ENCODE results near the gene PPP2R5C.

PPP2R5C gene

DNA sequence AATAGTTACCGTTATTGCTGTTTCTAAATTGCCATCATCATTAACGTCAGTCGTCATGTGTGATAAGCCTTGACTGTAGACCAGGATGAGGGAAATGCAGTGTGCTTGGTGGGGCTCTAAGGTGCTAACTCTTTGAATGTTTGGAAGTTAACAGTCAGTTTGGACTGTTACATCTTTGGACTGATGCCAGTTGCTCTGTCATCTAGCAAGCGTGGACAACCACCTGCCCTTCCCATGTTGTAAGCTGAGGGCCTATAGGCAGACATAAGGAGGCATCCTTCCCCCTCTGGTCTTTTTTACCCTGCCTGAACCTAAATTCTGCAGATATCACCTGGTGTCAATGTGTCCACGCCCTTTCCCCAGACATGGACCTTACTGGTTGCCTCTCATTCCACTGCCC is 94.4 kb downstream of the PPP2R5C start:
- Histone ChIP-seq H3K9ac (ENCODE audit: insufficient read length) (no peak overlapping the region), H3K36me3 (ENCODE audit: insufficient read depth, low read length) (peaks cover 36% of the 10 kb centered on the region), H3K9me3 (ENCODE audit: low read depth, low read length) (no peaks in the 10 kb centered on the region), H3K4me3 (no peak overlapping the region), H3K27ac (no peak overlapping the region)
- TF ChIP-seq POLR2AphosphoS5 (IDR thresholded peaks at IDR 0.05; ENCODE audit: borderline replicate concordance, low read depth, low read length) (no peak), EZH2 (IDR thresholded peaks at IDR 0.05) (no peak), FOXP2 (optimal IDR thresholded peaks at IDR 0.05; ENCODE audit: control extremely low read depth, extremely low read length, insufficient read depth) (no peak)
- no peak for DNase-seq (ENCODE audit: low read depth, low spot score)

DNA sequence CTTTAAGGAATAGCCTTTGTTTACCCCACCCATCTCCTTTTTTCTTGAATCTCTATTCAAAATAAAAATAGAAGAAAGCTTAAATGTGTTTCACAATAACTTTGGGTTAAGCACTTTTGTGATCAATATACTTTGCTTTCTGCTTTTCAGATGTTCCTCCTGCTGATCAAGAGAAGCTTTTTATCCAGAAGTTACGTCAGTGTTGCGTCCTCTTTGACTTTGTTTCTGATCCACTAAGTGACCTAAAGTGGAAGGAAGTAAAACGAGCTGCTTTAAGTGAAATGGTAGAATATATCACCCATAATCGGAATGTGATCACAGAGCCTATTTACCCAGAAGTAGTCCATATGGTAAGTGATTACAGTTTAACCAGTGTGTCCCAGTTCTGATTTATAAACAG is 95.0 kb downstream of the PPP2R5C start:
- H3K36me3 ChIP-seq (ENCODE audit: insufficient read depth, low read length) = peaks cover 36% of the 10 kb centered on the region
- no peaks in the 10 kb centered on the region for H3K9me3 ChIP-seq (ENCODE audit: low read depth, low read length)
- no peak for DNase-seq (ENCODE audit: low read depth, low spot score)
- no peak overlapping the region for H3K4me3 ChIP-seq
- no peak overlapping the region for H3K27ac ChIP-seq
- no peak overlapping the region for H3K9ac ChIP-seq (ENCODE audit: insufficient read length)
- no peak for TF ChIP-seq FOXP2 (optimal IDR thresholded peaks at IDR 0.05; ENCODE audit: control extremely low read depth, extremely low read length, insufficient read depth)
- no peak for TF ChIP-seq POLR2AphosphoS5 (IDR thresholded peaks at IDR 0.05; ENCODE audit: borderline replicate concordance, low read depth, low read length)
- no peak for TF ChIP-seq EZH2 (IDR thresholded peaks at IDR 0.05)

GRCh38 chr14:101857226-101857625 is 95.7 kb downstream of the PPP2R5C start:
- no peak for DNase-seq (ENCODE audit: low read depth, low spot score)
- TF ChIP-seq POLR2AphosphoS5 (IDR thresholded peaks at IDR 0.05; ENCODE audit: borderline replicate concordance, low read depth, low read length) (no peak), EZH2 (IDR thresholded peaks at IDR 0.05) (no peak), FOXP2 (optimal IDR thresholded peaks at IDR 0.05; ENCODE audit: control extremely low read depth, extremely low read length, insufficient read depth) (no peak)
- Histone ChIP-seq H3K27ac (no peak overlapping the region), H3K9ac (ENCODE audit: insufficient read length) (no peak overlapping the region), H3K36me3 (ENCODE audit: insufficient read depth, low read length) (peaks cover 39% of the 10 kb centered on the region), H3K4me3 (no peak overlapping the region), H3K9me3 (ENCODE audit: low read depth, low read length) (no peaks in the 10 kb centered on the region)

GRCh38 chr14:101858791-101859537 is 97.5 kb downstream of the PPP2R5C start:
- H3K36me3 ChIP-seq (ENCODE audit: insufficient read depth, low read length) = peaks cover 45% of the 10 kb centered on the region
- no peak overlapping the region for H3K27ac ChIP-seq
- DNase-seq (ENCODE audit: low read depth, low spot score) = no peak
- H3K4me3 ChIP-seq = no peak overlapping the region
- no peaks in the 10 kb centered on the region for H3K9me3 ChIP-seq (ENCODE audit: low read depth, low read length)
- H3K9ac ChIP-seq (ENCODE audit: insufficient read length) = no peak overlapping the region
- TF ChIP-seq EZH2 (IDR thresholded peaks at IDR 0.05) (no peak), POLR2AphosphoS5 (IDR thresholded peaks at IDR 0.05; ENCODE audit: borderline replicate concordance, low read depth, low read length) (no peak)

GRCh38 chr14:101859538-101859902 is 98.0 kb downstream of the PPP2R5C start:
- Histone ChIP-seq H3K27ac (no peak overlapping the region), H3K4me3 (no peak overlapping the region), H3K9ac (ENCODE audit: insufficient read length) (no peak overlapping the region), H3K36me3 (ENCODE audit: insufficient read depth, low read length) (peaks cover 49% of the 10 kb centered on the region), H3K9me3 (ENCODE audit: low read depth, low read length) (no peaks in the 10 kb centered on the region)
- no peak for TF ChIP-seq FOXP2 (optimal IDR thresholded peaks at IDR 0.05; ENCODE audit: control extremely low read depth, extremely low read length, insufficient read depth)
- no peak for TF ChIP-seq POLR2AphosphoS5 (IDR thresholded peaks at IDR 0.05; ENCODE audit: borderline replicate concordance, low read depth, low read length)
- no peak for TF ChIP-seq EZH2 (IDR thresholded peaks at IDR 0.05)
- no peak for DNase-seq (ENCODE audit: low read depth, low spot score)

DNA sequence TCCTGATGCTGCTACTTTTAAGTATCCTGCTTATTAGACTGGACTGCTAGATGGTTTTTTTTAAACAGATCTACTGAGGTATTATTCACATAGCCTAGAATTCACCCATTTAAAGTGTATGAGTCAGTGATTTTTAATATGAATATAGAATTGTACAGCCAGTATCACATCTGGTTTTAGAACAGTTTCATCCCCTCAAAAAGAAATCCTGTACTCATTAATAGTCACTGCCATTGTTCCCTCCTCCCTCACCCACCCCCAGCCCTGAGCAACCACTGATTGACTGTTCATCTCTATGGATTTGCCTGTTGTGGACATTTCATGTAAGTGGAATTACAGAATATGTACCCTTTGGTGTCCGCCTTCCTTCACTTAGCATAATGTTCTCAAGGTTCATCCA is 98.4 kb downstream of the PPP2R5C start:
- TF ChIP-seq POLR2AphosphoS5 (IDR thresholded peaks at IDR 0.05; ENCODE audit: borderline replicate concordance, low read depth, low read length) (no peak), FOXP2 (optimal IDR thresholded peaks at IDR 0.05; ENCODE audit: control extremely low read depth, extremely low read length, insufficient read depth) (no peak), EZH2 (IDR thresholded peaks at IDR 0.05) (no peak)
- no peak overlapping the region for H3K9ac ChIP-seq (ENCODE audit: insufficient read length)
- H3K4me3 ChIP-seq = no peak overlapping the region
- no peaks in the 10 kb centered on the region for H3K9me3 ChIP-seq (ENCODE audit: low read depth, low read length)
- H3K36me3 ChIP-seq (ENCODE audit: insufficient read depth, low read length) = peaks cover 49% of the 10 kb centered on the region
- DNase-seq (ENCODE audit: low read depth, low spot score) = no peak
- no peak overlapping the region for H3K27ac ChIP-seq

DNA sequence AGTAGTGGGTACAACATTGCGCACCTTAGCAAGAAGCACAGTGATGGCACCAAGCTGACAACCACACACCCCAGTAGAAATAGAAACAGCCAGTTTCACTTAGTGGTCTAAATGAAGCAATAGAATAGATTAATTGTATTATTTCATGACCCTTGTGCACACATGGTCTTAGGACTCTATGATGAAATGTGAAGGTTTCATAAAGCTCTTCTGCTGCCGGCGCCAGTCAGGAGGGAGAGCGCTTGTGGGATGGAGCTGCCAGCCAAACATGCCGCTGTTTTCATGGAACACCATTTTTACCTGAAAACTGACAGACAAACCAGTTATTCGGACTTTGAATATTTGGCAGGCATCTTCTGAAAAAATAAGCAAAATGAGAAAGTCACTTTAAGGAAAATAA is 100.0 kb downstream of the PPP2R5C start:
- TF ChIP-seq EZH2 (IDR thresholded peaks at IDR 0.05) (no peak), POLR2AphosphoS5 (IDR thresholded peaks at IDR 0.05; ENCODE audit: borderline replicate concordance, low read depth, low read length) (no peak), FOXP2 (optimal IDR thresholded peaks at IDR 0.05; ENCODE audit: control extremely low read depth, extremely low read length, insufficient read depth) (no peak)
- peaks cover 49% of the 10 kb centered on the region for H3K36me3 ChIP-seq (ENCODE audit: insufficient read depth, low read length)
- H3K27ac ChIP-seq = no peak overlapping the region
- DNase-seq (ENCODE audit: low read depth, low spot score) = no peak
- H3K4me3 ChIP-seq = no peak overlapping the region
- H3K9me3 ChIP-seq (ENCODE audit: low read depth, low read length) = no peaks in the 10 kb centered on the region
- H3K9ac ChIP-seq (ENCODE audit: insufficient read length) = no peak overlapping the region

DNA sequence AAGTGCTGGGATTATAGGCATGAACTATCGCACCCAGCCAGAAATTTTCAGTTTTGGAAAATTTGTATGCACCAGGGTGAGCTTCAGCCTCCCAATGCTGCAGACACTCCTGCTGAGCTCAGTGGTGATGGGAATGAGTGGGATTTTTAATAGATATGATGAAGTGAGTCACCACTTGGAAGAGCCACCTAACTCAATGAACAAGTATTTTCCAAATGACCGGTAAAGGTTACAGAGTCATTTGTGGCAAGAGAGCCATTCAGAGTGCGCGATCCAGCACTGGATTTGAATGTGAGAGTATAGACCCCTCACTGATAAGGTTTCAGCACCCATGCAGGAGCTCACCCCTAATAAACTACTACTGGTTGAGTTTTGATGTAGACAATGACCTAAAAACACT is 100.7 kb downstream of the PPP2R5C start:
- TF ChIP-seq FOXP2 (optimal IDR thresholded peaks at IDR 0.05; ENCODE audit: control extremely low read depth, extremely low read length, insufficient read depth) (no peak), EZH2 (IDR thresholded peaks at IDR 0.05) (no peak), POLR2AphosphoS5 (IDR thresholded peaks at IDR 0.05; ENCODE audit: borderline replicate concordance, low read depth, low read length) (no peak)
- no peak overlapping the region for H3K4me3 ChIP-seq
- DNase-seq (ENCODE audit: low read depth, low spot score) = no peak
- peaks cover 43% of the 10 kb centered on the region for H3K36me3 ChIP-seq (ENCODE audit: insufficient read depth, low read length)
- no peak overlapping the region for H3K27ac ChIP-seq
- no peaks in the 10 kb centered on the region for H3K9me3 ChIP-seq (ENCODE audit: low read depth, low read length)
- no peak overlapping the region for H3K9ac ChIP-seq (ENCODE audit: insufficient read length)

DNA sequence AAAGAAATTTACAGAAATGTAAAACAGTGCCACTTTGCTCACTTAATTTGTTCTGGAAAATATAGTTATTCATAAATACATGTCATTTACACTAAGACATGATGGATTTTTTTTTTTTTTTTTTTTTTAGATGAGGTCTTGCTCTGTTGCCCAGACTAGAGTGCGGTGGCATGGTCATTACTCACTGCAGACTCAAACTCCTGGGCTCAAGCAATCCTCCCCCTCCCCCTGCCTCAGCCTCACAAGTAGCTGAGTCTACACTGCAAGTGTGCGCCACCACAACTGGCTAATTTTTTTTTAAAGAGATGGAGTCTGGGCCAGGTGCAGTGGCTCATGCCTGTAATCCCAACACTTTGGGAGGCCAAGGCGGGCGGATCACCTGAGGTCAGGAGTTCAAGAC is 101.2 kb downstream of the PPP2R5C start:
- DNase-seq (ENCODE audit: low read depth, low spot score) = no peak
- peaks cover 38% of the 10 kb centered on the region for H3K36me3 ChIP-seq (ENCODE audit: insufficient read depth, low read length)
- H3K9me3 ChIP-seq (ENCODE audit: low read depth, low read length) = no peaks in the 10 kb centered on the region

More for the DNA sequence above, 101.2 kb downstream of the PPP2R5C start:
- Histone ChIP-seq H3K27ac (no peak overlapping the region), H3K9ac (ENCODE audit: insufficient read length) (no peak overlapping the region), H3K4me3 (no peak overlapping the region)
- TF ChIP-seq POLR2AphosphoS5 (IDR thresholded peaks at IDR 0.05; ENCODE audit: borderline replicate concordance, low read depth, low read length) (no peak), FOXP2 (optimal IDR thresholded peaks at IDR 0.05; ENCODE audit: control extremely low read depth, extremely low read length, insufficient read depth) (no peak), EZH2 (IDR thresholded peaks at IDR 0.05) (no peak)

Data from SK-N-MC (cell line).